WERI-Rb-1 (cell line): Measurements from ENCODE around the gene HS1BP3.
A peak's percentile ranks its signal among the peaks of the same experiment; 100 is the strongest.

Experiments used
- DNase-seq: peaks from one replicate; pipeline ENCODE4 v3.0.0-alpha.2; 2020
- H3K27ac ChIP-seq: fragments of 250-450 bp; sonication (Bioruptor Pico); 2 replicates; pipeline ENCODE4 v1.5.1; 2020; ENCODE audit warnings: mild to moderate bottlenecking, moderate library complexity
- H3K27me3 ChIP-seq: fragments of 250-450 bp; sonication (Bioruptor Pico); 2 replicates; pipeline ENCODE4 v1.5.1; 2021; ENCODE audit warnings: mild to moderate bottlenecking, low read depth, moderate library complexity; ENCODE audit not compliant: insufficient read depth, severe bottlenecking
- H3K36me3 ChIP-seq: fragments of 250-450 bp; sonication (Bioruptor Pico); 2 replicates; pipeline ENCODE4 v1.5.1; 2020; ENCODE audit warnings: mild to moderate bottlenecking, moderate library complexity
- H3K4me3 ChIP-seq: 2 replicates; pipeline ENCODE4 v1.5.1; 2011; ENCODE audit warnings: low read depth, mild to moderate bottlenecking, control low read depth, low read length
- H3K9me3 ChIP-seq: fragments of 250-450 bp; sonication (Bioruptor Pico); 2 replicates; pipeline ENCODE4 v1.5.1; 2021; ENCODE audit warnings: mild to moderate bottlenecking, moderate library complexity; ENCODE audit not compliant: severe bottlenecking
- CTCF ChIP-seq: IDR thresholded peaks from 2 replicates; pipeline ENCODE4 v1.5.1; 2011; ENCODE audit warnings: low read depth, mild to moderate bottlenecking, control low read depth, inconsistent platforms, low read length

HS1BP3 gene

GRCh38 chr2:20618468-20618885, 32.4 kb downstream of the HS1BP3 start:
- H3K27ac ChIP-seq = 0 out of 2 replicates have a peak overlapping the region, but pooled peaks have one; percentile 13
- no peak for TF ChIP-seq CTCF

GRCh38 chr2:20617892-20618467, 32.9 kb downstream of the HS1BP3 start:
- peak; percentile 66 for TF ChIP-seq CTCF
- peak; percentile 74 for DNase-seq
- Histone ChIP-seq H3K9me3 (no peaks in the 10 kb centered on the region), H3K27me3 (no peaks in the 10 kb centered on the region), H3K27ac (peak overlapping the region; percentile 13; the same call in 1 of the 2 replicates), H3K4me3 (no peak overlapping the region), H3K36me3 (no peaks in the 10 kb centered on the region)

More at GRCh38 chr2:20618468-20618885, 32.4 kb downstream of the HS1BP3 start:
- Histone ChIP-seq H3K9me3 (no peaks in the 10 kb centered on the region), H3K4me3 (no peak overlapping the region), H3K36me3 (no peaks in the 10 kb centered on the region), H3K27me3 (no peaks in the 10 kb centered on the region)
- no peak for DNase-seq

GRCh38 chr2:20617081-20617575, 33.8 kb downstream of the HS1BP3 start:
- no peak overlapping the region for H3K27ac ChIP-seq
- no peak for TF ChIP-seq CTCF
- DNase-seq = peak; percentile 50

GRCh38 chr2:20616341-20616871, 34.5 kb downstream of the HS1BP3 start:
- H3K9me3 ChIP-seq = no peaks in the 10 kb centered on the region
- no peak overlapping the region for H3K4me3 ChIP-seq
- no peaks in the 10 kb centered on the region for H3K36me3 ChIP-seq
- H3K27ac ChIP-seq = no peak overlapping the region
- no peak for TF ChIP-seq CTCF
- peak; percentile 6 for DNase-seq
- H3K27me3 ChIP-seq = no peaks in the 10 kb centered on the region

More at GRCh38 chr2:20617081-20617575, 33.8 kb downstream of the HS1BP3 start:
- Histone ChIP-seq H3K9me3 (no peaks in the 10 kb centered on the region), H3K4me3 (no peak overlapping the region), H3K36me3 (no peaks in the 10 kb centered on the region), H3K27me3 (no peaks in the 10 kb centered on the region)

GRCh38 chr2:20615466-20616241, 35.2 kb downstream of the HS1BP3 start:
- no peak overlapping the region for H3K4me3 ChIP-seq
- DNase-seq = peak; percentile 12
- no peak overlapping the region; the same call in 1 of the 2 replicates for H3K27ac ChIP-seq
- TF ChIP-seq CTCF = no peak
- H3K9me3 ChIP-seq = no peaks in the 10 kb centered on the region
- no peaks in the 10 kb centered on the region for H3K27me3 ChIP-seq
- no peaks in the 10 kb centered on the region for H3K36me3 ChIP-seq
